Measurements from ENCODE around the gene MYO15A.

Gene MYO15A

GRCh38 chr17:18119938-18120337 lies 11.4 kb downstream of the MYO15A start:
- TF ChIP-seq YY1 (IDR thresholded peaks at IDR 0.05; ENCODE audit: insufficient read depth, insufficient read length) (no peak), ZNF274 (IDR thresholded peaks at IDR 0.05; ENCODE audit: low read depth, low read length) (no peak), SUZ12 (IDR thresholded peaks at IDR 0.05; ENCODE audit: extremely low read depth, insufficient read depth, insufficient read length) (no peak)

GRCh38 chr17:18120461-18121017 lies 12.0 kb downstream of the MYO15A start:
- Histone ChIP-seq H3K36me3 (ENCODE audit: insufficient read depth, insufficient read length, low read length) (no peaks in the 10 kb centered on the region), H3K9ac (ENCODE audit: insufficient read length, low read depth) (no peak overlapping the region), H3K9me3 (ENCODE audit: insufficient read depth, low read length) (peaks cover 13% of the 10 kb centered on the region; the same call in 1 of the 2 replicates), H3K4me1 (ENCODE audit: insufficient read depth, insufficient read length) (peaks cover 4% of the 10 kb centered on the region), H3K27me3 (ENCODE audit: insufficient read depth, insufficient read length) (no peaks in the 10 kb centered on the region), H3K4me3 (ENCODE audit: insufficient read length, low read depth) (no peak overlapping the region)
- TF ChIP-seq ZNF274 (IDR thresholded peaks at IDR 0.05; ENCODE audit: low read depth, low read length) (no peak), YY1 (IDR thresholded peaks at IDR 0.05; ENCODE audit: insufficient read depth, insufficient read length) (no peak), SUZ12 (IDR thresholded peaks at IDR 0.05; ENCODE audit: extremely low read depth, insufficient read depth, insufficient read length) (no peak)
- DNase-seq (ENCODE audit: low read depth, low spot score): no peak

More at GRCh38 chr17:18119938-18120337, 11.4 kb downstream of the MYO15A start:
- no peak overlapping the region for H3K4me3 ChIP-seq (ENCODE audit: insufficient read length, low read depth)
- peaks cover 13% of the 10 kb centered on the region; the same call in 1 of the 2 replicates for H3K9me3 ChIP-seq (ENCODE audit: insufficient read depth, low read length)
- DNase-seq (ENCODE audit: low read depth, low spot score): no peak
- no peaks in the 10 kb centered on the region for H3K27me3 ChIP-seq (ENCODE audit: insufficient read depth, insufficient read length)
- H3K36me3 ChIP-seq (ENCODE audit: insufficient read depth, insufficient read length, low read length): no peaks in the 10 kb centered on the region
- no peak overlapping the region for H3K9ac ChIP-seq (ENCODE audit: insufficient read length, low read depth)
- H3K4me1 ChIP-seq (ENCODE audit: insufficient read depth, insufficient read length): peaks cover 4% of the 10 kb centered on the region

- Histone ChIP-seq H3K9me3 (ENCODE audit: insufficient read depth, low read length) (peaks cover 13% of the 10 kb centered on the region; the same call in 1 of the 2 replicates), H3K4me1 (ENCODE audit: insufficient read depth, insufficient read length) (peaks cover 4% of the 10 kb centered on the region), H3K36me3 (ENCODE audit: insufficient read depth, insufficient read length, low read length) (no peaks in the 10 kb centered on the region), H3K27me3 (ENCODE audit: insufficient read depth, insufficient read length) (no peaks in the 10 kb centered on the region), H3K9ac (ENCODE audit: insufficient read length, low read depth) (no peak overlapping the region), H3K4me3 (ENCODE audit: insufficient read length, low read depth) (no peak overlapping the region)
- TF ChIP-seq SUZ12 (IDR thresholded peaks at IDR 0.05; ENCODE audit: extremely low read depth, insufficient read depth, insufficient read length): no peak
- TF ChIP-seq YY1 (IDR thresholded peaks at IDR 0.05; ENCODE audit: insufficient read depth, insufficient read length): no peak
- TF ChIP-seq ZNF274 (IDR thresholded peaks at IDR 0.05; ENCODE audit: low read depth, low read length): no peak
- no peak for DNase-seq (ENCODE audit: low read depth, low spot score)
These were observed 12.8 kb downstream of the MYO15A start for GRCh38 chr17:18121144-18121910.

- DNase-seq (ENCODE audit: low read depth, low spot score): no peak
- Histone ChIP-seq H3K4me3 (ENCODE audit: insufficient read length, low read depth) (no peak overlapping the region), H3K9me3 (ENCODE audit: insufficient read depth, low read length) (peaks cover 13% of the 10 kb centered on the region; the same call in 1 of the 2 replicates), H3K27me3 (ENCODE audit: insufficient read depth, insufficient read length) (no peaks in the 10 kb centered on the region), H3K9ac (ENCODE audit: insufficient read length, low read depth) (no peak overlapping the region), H3K4me1 (ENCODE audit: insufficient read depth, insufficient read length) (no peaks in the 10 kb centered on the region), H3K36me3 (ENCODE audit: insufficient read depth, insufficient read length, low read length) (no peaks in the 10 kb centered on the region)
- no peak for TF ChIP-seq ZNF274 (IDR thresholded peaks at IDR 0.05; ENCODE audit: low read depth, low read length)
These were observed 14.6 kb downstream of the MYO15A start for GRCh38 chr17:18122990-18123753.

- TF ChIP-seq SUZ12 (IDR thresholded peaks at IDR 0.05; ENCODE audit: extremely low read depth, insufficient read depth, insufficient read length) (no peak), ZNF274 (IDR thresholded peaks at IDR 0.05; ENCODE audit: low read depth, low read length) (no peak)
- Histone ChIP-seq H3K9me3 (ENCODE audit: insufficient read depth, low read length) (peaks cover 7% of the 10 kb centered on the region; the same call in 1 of the 2 replicates), H3K36me3 (ENCODE audit: insufficient read depth, insufficient read length, low read length) (no peaks in the 10 kb centered on the region), H3K27me3 (ENCODE audit: insufficient read depth, insufficient read length) (no peaks in the 10 kb centered on the region), H3K9ac (ENCODE audit: insufficient read length, low read depth) (no peak overlapping the region), H3K4me1 (ENCODE audit: insufficient read depth, insufficient read length) (no peaks in the 10 kb centered on the region), H3K4me3 (ENCODE audit: insufficient read length, low read depth) (no peak overlapping the region)
- DNase-seq (ENCODE audit: low read depth, low spot score): no peak
These were observed 16.0 kb downstream of the MYO15A start for GRCh38 chr17:18124345-18125126.

GRCh38 chr17:18129041-18129502 lies 20.5 kb downstream of the MYO15A start:
- no peaks in the 10 kb centered on the region for H3K9me3 ChIP-seq (ENCODE audit: insufficient read depth, low read length)
- no peaks in the 10 kb centered on the region for H3K36me3 ChIP-seq (ENCODE audit: insufficient read depth, insufficient read length, low read length)
- no peaks in the 10 kb centered on the region for H3K27me3 ChIP-seq (ENCODE audit: insufficient read depth, insufficient read length)
- no peaks in the 10 kb centered on the region for H3K4me1 ChIP-seq (ENCODE audit: insufficient read depth, insufficient read length)
- no peak overlapping the region for H3K4me3 ChIP-seq (ENCODE audit: insufficient read length, low read depth)
- no peak for DNase-seq (ENCODE audit: low read depth, low spot score)
- TF ChIP-seq ZNF274 (IDR thresholded peaks at IDR 0.05; ENCODE audit: low read depth, low read length) (no peak), SUZ12 (IDR thresholded peaks at IDR 0.05; ENCODE audit: extremely low read depth, insufficient read depth, insufficient read length) (no peak), YY1 (IDR thresholded peaks at IDR 0.05; ENCODE audit: insufficient read depth, insufficient read length) (no peak)
- no peak overlapping the region for H3K9ac ChIP-seq (ENCODE audit: insufficient read length, low read depth)
